OCI-M2 (cell line): ENCODE measurements around the gene OSGIN1.

Experiments
- DNase-seq: peaks from one replicate; lab custom pipeline; 2025; ENCODE audit not compliant: unreplicated experiment; lab: John Stamatoyannopoulos, UW

OSGIN1 gene

DNA sequence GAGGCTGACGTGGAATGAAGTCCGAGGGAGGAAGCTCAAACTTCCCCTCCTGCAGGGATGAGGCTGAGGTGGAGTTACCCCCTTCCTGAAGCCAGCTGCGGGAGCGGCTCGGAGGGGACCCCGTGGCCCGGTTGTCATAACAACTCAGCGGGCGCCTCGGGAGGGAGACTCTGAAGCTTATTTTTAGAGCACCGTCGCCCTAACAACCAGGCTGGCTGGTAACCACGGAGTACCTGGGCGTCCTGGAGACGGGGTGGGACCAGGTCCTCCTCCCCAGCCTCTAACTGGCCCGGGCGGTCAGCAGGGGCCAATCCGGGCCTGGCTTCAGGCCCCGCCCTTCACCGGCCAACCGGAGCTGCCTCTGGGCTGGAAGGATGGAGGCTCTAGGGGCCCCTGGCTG, 42.7 kb downstream of the OSGIN1 start:
- DNase-seq, result no peak

DNA sequence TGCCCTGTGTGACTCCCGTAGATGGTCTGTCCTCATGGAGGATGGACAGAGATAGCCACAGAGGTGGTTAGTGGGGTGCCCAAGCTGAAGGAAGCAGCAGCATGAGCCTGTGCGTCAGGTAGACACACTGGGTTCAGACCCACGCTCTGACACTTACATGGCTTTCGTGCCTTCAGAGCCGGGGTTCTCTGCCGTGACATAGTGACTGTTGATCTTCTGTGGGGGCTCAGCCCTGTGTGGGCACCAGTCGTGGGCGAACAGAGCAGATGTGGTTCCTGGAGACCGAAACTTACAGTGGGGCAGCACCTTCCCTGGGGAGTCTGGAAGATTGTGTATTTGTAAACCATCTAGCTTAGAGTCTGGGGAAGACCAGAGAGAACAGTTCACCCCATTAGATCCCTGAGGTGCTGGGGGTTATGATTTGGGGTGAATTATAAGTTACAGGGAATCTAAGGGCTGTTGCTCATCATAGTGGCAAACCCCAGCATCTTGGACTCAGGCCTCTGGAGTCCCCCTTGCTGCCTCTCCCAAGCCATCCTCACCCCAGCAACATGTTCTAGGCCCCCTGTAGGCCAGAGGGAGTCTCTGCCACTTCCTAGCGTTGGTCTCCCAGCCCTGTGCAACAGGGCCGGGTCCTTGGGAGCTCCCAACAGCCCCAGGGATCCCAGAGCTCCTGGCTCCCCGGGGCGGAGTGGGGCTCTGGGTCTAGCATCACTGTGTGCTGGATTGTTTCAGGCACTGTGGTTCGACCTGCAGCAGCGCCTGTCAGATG, 43.6 kb downstream of the OSGIN1 start:
- DNase-seq, result no peak

DNA sequence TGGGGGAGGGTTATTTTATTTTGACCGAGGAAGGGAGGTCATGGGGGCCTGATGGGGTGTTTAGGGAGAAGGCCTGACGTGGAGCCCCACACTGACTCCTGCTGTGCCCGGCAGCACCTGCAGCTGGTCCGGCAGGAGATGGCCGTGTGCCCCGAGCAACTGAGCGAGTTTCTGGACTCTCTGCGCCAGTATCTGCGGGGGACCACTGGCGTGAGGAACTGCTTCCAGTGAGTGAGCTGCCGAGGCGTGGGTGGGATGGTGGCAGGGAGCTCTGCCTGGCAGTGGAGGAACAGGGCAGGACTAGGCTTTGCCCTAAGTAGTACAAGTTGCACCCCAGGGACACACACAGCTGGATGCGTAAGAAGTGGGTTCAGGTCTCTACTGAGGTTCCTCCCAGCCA, 45.1 kb downstream of the OSGIN1 start:
- DNase-seq, result no peak

DNA sequence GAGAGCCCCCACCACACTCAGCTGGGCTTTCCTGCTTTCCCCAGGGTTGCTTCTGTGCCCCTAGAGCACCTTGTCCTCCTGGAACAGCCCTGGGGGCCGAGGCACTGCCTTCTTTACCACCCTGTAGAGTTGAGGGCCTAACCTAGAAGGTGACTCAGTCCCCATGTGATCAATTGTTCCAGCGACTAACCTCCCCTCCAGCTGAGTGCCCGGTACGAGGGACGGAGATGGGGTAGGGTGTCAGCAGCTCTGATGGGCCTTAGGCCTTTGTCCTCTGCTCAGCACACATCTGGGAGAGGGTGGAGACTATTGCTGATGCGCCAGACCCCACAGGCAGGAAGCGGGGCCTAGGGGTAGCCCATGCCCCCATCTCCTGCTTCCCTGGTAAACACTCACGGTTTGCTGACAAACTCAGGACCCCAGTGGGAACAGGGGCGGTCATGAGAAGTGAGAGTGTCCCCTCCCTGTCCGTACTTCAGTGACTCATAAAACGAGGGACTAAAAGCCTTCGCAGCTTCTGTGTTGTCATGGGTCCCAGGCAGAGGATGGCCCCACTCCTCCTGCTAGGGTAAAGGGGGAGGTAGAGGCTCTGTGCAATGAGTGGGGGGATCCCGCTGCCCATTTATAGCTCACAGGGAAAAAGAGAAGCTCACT, 48.1 kb downstream of the OSGIN1 start:
- DNase-seq, result no peak

DNA sequence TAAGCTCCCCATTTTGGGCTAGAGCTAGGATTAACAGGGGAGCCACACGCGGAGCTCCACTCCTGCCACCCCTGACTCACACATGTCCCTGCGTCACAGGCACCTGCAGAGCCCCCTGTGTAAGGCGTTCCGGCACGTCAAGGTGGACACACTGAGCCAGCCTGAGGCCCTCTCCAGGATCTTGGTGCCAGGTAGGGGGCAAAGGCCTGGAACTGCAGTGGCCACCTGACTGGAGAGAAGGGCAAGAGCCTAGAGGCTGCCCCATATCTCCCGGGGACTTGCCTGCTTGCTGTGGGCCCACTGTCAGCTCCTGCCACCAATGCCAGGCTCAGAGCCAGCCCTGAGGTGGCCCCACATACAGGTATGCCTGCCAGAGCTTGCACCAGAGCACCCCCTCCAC, 48.7 kb downstream of the OSGIN1 start:
- no peak for DNase-seq

DNA sequence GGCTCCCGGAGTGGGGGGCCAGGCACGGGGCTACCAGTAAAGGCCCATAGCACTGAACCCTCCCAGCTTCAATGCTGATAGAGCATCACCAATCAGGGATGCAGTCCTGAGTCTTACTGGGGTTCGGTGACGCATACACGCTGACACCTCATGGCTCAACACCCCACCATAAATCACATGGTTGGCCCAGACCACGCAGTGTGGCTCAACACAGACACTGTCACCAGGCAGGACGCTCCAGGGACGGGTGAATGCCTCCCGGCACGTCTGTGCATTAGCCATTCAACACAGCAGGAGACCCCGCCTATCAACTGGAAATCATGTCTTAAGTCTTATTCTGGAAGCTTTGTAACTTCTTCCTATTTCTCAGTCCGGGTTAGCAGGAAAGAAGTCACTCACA, 50.0 kb downstream of the OSGIN1 start:
- DNase-seq, result no peak

DNA sequence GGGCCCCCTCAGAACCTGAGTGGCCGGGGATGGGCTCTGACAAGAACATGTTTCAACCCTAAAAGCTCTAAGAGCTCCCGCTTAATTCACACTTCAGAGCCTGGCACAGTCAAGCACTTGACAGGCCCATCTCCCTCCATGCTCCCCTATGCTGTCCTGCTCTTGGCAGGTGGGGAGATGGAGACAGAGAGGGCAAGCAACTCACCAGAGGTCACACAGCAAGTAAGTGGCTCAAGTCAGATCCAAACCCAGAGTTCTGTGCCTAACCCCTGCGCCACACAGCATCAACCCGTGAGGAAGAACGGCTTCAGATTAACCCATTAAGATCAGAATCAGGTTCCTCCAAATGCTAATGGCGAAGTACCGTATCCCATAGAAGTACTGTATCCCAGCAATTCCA, 51.4 kb downstream of the OSGIN1 start:
- DNase-seq, result no peak

DNA sequence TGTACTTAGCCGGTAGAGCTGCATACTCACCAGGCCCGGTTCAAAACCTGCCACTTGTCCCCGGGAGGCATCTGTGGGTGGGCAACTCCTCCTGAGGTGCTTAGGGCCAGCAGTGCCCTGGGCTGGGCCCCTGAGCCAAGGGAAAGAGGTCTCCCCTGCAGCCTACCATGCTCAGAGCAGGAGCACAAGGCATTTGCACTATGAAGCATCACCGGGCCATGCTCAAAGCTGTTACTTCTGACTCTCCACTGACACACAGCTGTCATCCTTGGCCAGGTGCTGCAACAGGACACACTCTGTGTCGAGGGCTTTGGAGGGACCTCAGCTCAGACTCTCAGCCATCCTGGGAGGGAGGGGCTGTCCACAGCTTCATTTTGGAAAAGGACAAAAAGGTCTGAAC, 52.4 kb downstream of the OSGIN1 start:
- DNase-seq, result no peak

DNA sequence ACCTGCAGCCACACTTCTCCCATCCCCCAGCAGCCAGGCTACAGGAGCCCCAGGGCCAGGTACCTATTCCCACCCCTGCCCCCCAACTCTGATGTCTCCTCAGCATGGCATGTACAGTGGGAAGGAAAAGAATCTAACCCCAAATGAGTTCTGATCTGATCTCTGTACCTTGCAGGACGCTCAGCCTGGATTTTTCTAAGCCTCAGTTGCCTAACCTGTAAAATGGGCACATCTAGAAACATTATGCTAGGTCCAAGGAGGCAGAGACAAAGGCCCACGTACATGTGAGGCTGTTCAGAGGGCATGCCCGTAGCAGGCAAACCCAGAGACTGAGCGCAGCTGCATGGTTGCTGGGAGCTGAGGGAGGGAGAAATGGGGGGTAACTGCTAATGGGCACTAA, 54.5 kb downstream of the OSGIN1 start:
- DNase-seq, result no peak

DNA sequence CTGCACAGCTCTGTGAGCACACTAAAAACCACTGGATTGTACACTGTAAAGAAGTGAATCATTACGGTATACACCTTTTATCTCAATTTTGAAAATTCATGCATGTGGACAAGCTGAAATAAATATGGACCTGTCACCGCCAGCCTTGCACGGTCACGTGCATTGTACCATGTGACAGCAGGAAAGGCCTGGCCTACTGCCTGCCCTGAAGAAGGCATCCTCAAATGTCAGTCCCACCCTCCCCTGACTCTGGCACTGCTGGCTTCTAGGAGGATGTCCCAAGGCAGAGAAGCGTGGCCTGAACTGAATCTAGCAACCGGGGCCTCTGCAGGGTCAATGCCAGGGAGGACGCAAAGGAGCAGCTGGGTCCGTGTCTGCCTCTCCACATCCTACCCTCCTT, 54.9 kb downstream of the OSGIN1 start:
- DNase-seq, result no peak

DNA sequence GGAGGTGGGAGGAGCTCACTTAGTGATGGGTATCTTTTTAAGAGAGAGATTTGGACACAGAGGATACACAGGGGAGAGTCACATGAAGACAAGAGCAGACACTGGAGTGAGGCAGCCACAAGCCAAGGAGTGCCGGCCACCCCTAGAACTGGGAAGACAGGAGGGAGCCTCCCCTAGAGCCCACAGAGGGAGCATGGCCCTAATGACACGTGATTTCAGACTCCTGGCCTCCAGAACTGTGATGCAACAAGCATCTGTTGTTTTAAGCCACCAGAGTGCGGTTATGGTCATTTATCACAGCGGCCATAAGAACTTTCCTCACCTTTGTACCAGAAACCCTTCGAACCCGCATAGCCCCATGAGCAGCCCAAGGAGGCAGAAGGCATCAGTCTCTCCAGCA, 56.2 kb downstream of the OSGIN1 start:
- no peak for DNase-seq

DNA sequence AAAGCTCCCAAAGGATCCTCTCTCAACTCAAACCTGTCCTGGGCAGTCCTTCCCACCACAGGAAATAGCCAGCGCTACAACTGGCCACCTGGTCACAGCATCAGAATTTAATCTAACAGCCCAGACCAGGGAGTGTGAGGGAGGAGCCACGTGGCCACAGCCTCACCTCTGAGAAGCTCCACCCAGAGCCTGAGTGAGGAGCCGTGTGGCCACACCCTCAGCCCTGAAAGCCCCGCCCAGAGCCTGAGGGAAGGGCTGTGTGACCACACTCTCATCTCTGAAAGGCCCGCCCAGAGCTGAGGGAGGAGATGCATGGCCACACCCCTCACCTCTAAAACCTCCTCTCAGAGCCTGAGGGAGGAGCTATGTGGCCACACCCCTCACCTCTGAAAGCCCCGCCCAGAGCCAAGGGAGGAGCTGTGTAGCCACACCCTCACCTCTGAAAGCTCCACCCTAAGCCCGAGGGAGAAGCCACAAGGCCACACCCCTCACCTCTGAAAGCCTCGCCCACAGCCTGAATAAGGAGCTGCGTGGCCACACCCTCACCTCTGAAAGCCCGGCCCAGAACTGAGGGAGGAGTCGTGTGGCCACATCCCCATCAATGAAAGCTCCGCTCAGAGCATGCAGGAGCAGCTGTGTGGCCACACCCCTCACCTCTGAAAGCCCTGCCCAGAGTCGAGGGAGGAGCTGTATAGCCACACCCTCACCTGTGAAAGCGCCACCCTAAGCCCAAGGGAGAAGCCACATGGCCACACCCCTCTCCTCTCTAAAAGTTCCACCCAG, 60.9 kb downstream of the OSGIN1 start:
- DNase-seq, result no peak

DNA sequence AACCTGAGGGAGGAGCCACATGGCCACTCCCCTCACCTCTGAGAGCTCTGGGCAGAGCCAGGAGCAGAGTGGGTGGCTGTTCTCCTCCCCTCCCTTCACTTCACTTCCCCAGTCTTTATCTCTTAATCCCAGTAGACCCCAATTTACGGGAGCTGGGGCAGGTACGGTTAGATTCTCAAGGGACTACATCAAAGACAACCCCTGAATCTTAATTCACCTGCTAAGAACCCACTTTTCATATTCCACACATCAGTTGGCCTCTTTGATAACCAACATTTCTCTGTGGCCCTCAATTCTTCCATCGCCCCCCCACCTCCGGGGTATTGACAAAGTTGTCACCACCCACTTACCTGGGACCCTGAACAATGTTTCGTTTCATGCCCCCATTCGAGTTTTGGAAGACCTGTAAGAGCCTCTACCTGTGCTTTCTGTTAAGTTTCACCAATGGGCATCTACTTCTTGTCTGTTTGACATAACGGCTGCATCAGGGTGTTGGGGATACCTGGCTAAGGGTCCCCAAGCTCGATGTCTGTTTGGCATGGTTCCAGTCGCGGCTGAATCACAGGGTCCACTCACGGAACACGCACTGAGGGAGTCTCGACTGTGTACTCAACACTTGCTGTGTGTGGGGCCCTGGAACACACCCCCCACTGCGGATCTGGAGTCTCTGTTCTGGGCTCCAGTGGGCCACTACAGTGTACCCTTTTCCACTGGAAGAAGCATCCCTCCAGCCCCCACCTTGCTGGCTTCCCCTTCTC, 61.7 kb downstream of the OSGIN1 start:
- no peak for DNase-seq

DNA sequence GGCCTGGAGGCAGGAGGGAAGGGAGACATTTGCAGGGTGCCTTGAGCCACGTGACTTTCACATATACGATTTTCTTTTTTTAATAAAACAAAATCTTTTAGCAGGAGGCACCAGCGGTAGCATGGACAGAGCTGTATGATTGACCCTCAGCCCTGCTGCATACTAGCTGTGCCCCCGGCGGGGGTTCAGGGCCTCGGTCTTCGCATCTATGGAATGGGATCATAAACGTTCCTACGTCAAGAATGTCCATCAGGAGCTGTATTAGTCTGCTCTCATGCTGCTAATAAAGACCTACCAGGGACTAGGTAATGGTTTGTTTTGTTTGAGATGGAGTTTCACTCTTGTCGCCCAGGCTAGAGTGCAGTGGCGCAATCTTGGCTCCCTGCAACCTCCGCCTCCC, 62.4 kb downstream of the OSGIN1 start:
- DNase-seq, result no peak
